ENCODE data around the gene P2RY12.

DNA sequence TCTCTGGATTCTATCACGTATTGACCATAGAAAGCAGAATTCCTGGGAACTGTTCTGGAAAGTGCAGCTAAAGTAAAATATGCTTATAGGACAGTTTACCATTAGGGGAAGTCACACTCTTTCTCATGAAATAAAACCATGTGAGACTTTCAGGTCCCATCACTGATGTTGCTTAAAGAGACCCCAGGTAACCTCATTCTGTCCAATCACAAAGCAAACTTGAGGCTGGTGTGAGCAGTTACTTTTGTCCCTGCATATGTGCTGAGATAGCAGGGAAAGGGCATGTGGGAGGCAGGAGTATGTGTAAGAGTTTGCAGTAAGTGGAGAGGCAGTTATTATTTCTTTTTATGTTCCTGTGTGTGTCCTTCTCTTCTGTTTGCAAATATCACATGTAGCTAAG, 84.0 kb downstream of the P2RY12 start:
- TF ChIP-seq, protein P1, sequence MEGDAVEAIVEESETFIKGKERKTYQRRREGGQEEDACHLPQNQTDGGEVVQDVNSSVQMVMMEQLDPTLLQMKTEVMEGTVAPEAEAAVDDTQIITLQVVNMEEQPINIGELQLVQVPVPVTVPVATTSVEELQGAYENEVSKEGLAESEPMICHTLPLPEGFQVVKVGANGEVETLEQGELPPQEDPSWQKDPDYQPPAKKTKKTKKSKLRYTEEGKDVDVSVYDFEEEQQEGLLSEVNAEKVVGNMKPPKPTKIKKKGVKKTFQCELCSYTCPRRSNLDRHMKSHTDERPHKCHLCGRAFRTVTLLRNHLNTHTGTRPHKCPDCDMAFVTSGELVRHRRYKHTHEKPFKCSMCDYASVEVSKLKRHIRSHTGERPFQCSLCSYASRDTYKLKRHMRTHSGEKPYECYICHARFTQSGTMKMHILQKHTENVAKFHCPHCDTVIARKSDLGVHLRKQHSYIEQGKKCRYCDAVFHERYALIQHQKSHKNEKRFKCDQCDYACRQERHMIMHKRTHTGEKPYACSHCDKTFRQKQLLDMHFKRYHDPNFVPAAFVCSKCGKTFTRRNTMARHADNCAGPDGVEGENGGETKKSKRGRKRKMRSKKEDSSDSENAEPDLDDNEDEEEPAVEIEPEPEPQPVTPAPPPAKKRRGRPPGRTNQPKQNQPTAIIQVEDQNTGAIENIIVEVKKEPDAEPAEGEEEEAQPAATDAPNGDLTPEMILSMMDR (IDR thresholded peaks at IDR 0.05), result no peak
- TF ChIP-seq EP300 (IDR thresholded peaks at IDR 0.05), result no peak
- TF ChIP-seq POLR2A (IDR thresholded peaks at IDR 0.05), result no peak

Data from tibial nerve (tissue), 4 donors.